NB4 (cell line): ENCODE data around the gene ARHGAP1.

ENCODE experiments used
- CTCF ChIP-seq: IDR thresholded peaks from one replicate; pipeline ENCODE4 v1.5.1; 2012; ENCODE audit warnings: low read depth, low read length
- MAX ChIP-seq: IDR thresholded peaks from 2 replicates; pipeline ENCODE4 v1.6.1; 2011; ENCODE audit warnings: low read depth, low read length
- MYC ChIP-seq: IDR thresholded peaks from 2 replicates; pipeline ENCODE4 v1.6.1; 2011; ENCODE audit warnings: low read depth, low read length
- POLR2A ChIP-seq: IDR thresholded peaks from 2 replicates; pipeline ENCODE4 v1.6.1; 2011; ENCODE audit warnings: mild to moderate bottlenecking; ENCODE audit not compliant: insufficient read length; ENCODE audit errors: extremely low read depth

- TF ChIP-seq POLR2A (no peak), CTCF (no peak), MAX (peak; percentile 51; the same call in 1 of the 2 replicates), MYC (peak; percentile 61)
These were observed 61.1 kb downstream of the ARHGAP1 start for GRCh38 chr11:46639197-46639839.
